Measurements from ENCODE around the gene FOXP1.

The FOXP1 gene

GRCh38 chr3:71395927-71396695 lies 187.4 kb downstream of the FOXP1 start:
- no peak for TF ChIP-seq CTCF (conservative IDR thresholded peaks at IDR 0.05; ENCODE audit: control insufficient read depth, insufficient read depth, low read depth, low read length)
- H3K4me3 ChIP-seq (ENCODE audit: control insufficient read depth, low read depth, low read length): no peak overlapping the region
- DNase-seq (ENCODE audit: low read depth): peak; percentile 83

DNA sequence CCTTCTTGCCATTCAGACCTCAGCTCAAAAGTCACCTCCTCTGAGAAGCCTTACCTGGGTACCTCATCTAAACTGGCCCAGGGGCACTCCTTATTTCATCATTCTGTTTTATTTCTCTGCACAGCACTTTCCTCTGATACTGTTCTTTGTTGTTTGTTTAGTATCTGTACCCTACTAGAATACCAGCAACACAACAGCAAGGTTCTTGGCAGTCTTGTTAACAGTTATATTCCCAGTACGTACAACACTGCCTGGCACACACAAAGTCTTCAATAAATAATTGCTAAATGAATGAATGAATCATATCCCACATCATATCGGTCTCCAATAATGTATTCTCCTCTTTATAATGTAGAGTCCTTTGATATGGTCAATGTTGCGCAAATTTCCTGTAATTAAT lies 188.1 kb downstream of the FOXP1 start:
- H3K4me3 ChIP-seq (ENCODE audit: control insufficient read depth, low read depth, low read length): no peak overlapping the region
- no peak for DNase-seq (ENCODE audit: low read depth)
- TF ChIP-seq CTCF (conservative IDR thresholded peaks at IDR 0.05; ENCODE audit: control insufficient read depth, insufficient read depth, low read depth, low read length): no peak

DNA sequence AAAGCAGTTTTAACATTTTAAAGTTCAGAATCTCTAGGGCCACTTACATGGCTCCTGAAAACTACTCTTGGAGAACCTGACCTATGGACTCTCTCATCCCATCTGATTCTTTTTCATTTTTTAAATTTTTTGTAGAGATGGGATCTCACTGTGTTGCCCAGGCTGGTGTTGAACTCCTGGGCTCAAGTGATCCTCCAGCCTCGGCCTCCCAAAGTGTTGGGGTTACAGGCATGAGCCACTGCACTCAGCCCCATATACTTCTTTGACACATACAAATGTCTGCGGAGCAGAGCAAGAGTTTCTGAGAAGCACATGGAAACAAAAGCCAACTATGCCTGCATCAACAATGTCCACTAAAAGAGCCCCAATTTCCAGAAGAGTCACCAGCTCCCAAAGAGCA lies 189.8 kb downstream of the FOXP1 start:
- no peak for TF ChIP-seq CTCF (conservative IDR thresholded peaks at IDR 0.05; ENCODE audit: control insufficient read depth, insufficient read depth, low read depth, low read length)
- no peak for DNase-seq (ENCODE audit: low read depth)
- H3K4me3 ChIP-seq (ENCODE audit: control insufficient read depth, low read depth, low read length): no peak overlapping the region

- H3K4me3 ChIP-seq (ENCODE audit: control insufficient read depth, low read depth, low read length): no peak overlapping the region
- no peak for TF ChIP-seq CTCF (conservative IDR thresholded peaks at IDR 0.05; ENCODE audit: control insufficient read depth, insufficient read depth, low read depth, low read length)
- DNase-seq (ENCODE audit: low read depth): no peak
These were observed 190.4 kb downstream of the FOXP1 start for GRCh38 chr3:71393093-71393492.

- TF ChIP-seq CTCF (conservative IDR thresholded peaks at IDR 0.05; ENCODE audit: control insufficient read depth, insufficient read depth, low read depth, low read length): no peak
- H3K4me3 ChIP-seq (ENCODE audit: control insufficient read depth, low read depth, low read length): no peak overlapping the region
- DNase-seq (ENCODE audit: low read depth): no peak
These were observed 191.3 kb downstream of the FOXP1 start for GRCh38 chr3:71392251-71392650.

DNA sequence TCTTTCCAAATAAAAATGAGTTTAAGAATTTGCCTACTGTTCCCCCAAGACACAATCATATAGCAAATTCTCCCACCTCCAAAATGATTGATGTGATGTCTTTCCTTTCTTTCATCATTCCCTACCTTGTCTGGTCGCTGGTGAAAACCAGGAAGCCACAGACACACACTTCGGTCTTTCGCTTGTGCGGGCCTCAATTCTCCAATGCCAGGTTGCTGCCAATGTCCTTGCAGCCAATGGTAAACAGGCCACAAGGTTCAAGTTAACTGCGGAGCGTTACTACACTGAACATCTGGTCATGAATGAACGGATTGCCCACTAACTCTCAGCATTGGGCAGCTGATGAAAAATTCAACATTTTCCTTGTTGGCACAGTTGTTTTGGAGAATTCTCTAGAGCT lies 192.2 kb downstream of the FOXP1 start:
- no peak overlapping the region for H3K4me3 ChIP-seq (ENCODE audit: control insufficient read depth, low read depth, low read length)

More for the DNA sequence above, 192.2 kb downstream of the FOXP1 start:
- no peak for DNase-seq (ENCODE audit: low read depth)
- TF ChIP-seq CTCF (conservative IDR thresholded peaks at IDR 0.05; ENCODE audit: control insufficient read depth, insufficient read depth, low read depth, low read length): no peak
